B cell (primary cell): Measurements from ENCODE around the gene XPNPEP3. TPM values are rescaled to one million over a fixed set of nuclear protein-coding genes. Genes with fewer than 3 reads are reported as not detected.

Experiments used
- ATAC-seq: fragments of 200-7000 bp; cut with Tn5 transposase; one replicate; pipeline ENCODE4 v1.10.0; 2021; ENCODE audit warnings: low read depth, mild to moderate bottlenecking, moderate number of reproducible peaks, moderate library complexity
- CTCF ChIA-PET: fragments of 350-600 bp; sonication (Branson Sonifier 250); formaldehyde crosslinking; loops from one replicate; lab custom pipeline; 2021; ENCODE audit warnings: antibody characterized with exemption, inconsistent platforms; lab: Charles Lee
- POLR2A ChIA-PET: fragments of 350-600 bp; sonication (Branson Sonifier 250); formaldehyde crosslinking; loops from one replicate; lab custom pipeline; 2021; ENCODE audit warnings: antibody characterized with exemption; lab: Charles Lee
- DNase-seq: peaks from one replicate; pipeline ENCODE4 v3.0.0; 2013
- H2AFZ ChIP-seq: 2 replicates; pipeline ENCODE4 v1.6.1; 2012; ENCODE audit warnings: mild to moderate bottlenecking, low read depth, low read length; ENCODE audit not compliant: insufficient read depth, poor library complexity, severe bottlenecking
- H3K27ac ChIP-seq, 2 donors: 1 replicate in 1 of 2; 2 replicates in 1 of 2; pipeline ENCODE4 v1.5.1; 2012 to 2013; ENCODE audit warnings: low read length in 2 of 2, mild to moderate bottlenecking in 2 of 2, moderate library complexity in 1 of 2
- H3K27me3 ChIP-seq, 4 experiments: fragments of 200-600 bp in 1 of 4; sonication (generic) in 1 of 4; replicated peaks in 1 of 4; 1 replicate in 2 of 4; 2 replicates in 2 of 4; pipeline versions ENCODE4 v1.6.1 to v1.7.0; 2013 to 2016; ENCODE audit warnings: low read length in 3 of 4, mild to moderate bottlenecking in 2 of 4, mixed read lengths in 1 of 4, moderate library complexity in 1 of 4; ENCODE audit not compliant: insufficient read depth in 4 of 4, control insufficient read depth in 3 of 4; ENCODE audit errors: control extremely low read depth in 1 of 4
- H3K36me3 ChIP-seq, 2 experiments: replicated peaks in 1 of 2; 1 replicate in 1 of 2; 2 replicates in 1 of 2; pipeline versions ENCODE4 v1.6.1 to v1.7.1; 2013; ENCODE audit warnings: low read length in 1 of 2; ENCODE audit not compliant: insufficient read depth in 2 of 2, control insufficient read depth in 1 of 2; ENCODE audit errors: control extremely low read depth in 1 of 2, extremely low read depth in 1 of 2
- H3K4me1 ChIP-seq, 2 donors: fragments of 200-600 bp in 1 of 2; sonication (generic) in 1 of 2; 1 replicate in 1 of 2; 2 replicates in 1 of 2; pipeline versions ENCODE4 v1.5.1 to v1.6.1; 2013 to 2017; ENCODE audit warnings: low read length in 2 of 2; ENCODE audit not compliant: control insufficient read depth in 2 of 2, insufficient read depth in 2 of 2
- H3K4me2 ChIP-seq: replicated peaks from 2 replicates; pipeline ENCODE3; 2012; ENCODE audit warnings: mild to moderate bottlenecking, low read depth, low read length; ENCODE audit not compliant: poor library complexity, severe bottlenecking
- H3K4me3 ChIP-seq, 5 experiments: fragments of 200-600 bp in 1 of 5; sonication (generic) in 1 of 5; 1 replicate in 3 of 5; 2 replicates in 2 of 5; pipeline versions ENCODE4 v1.5.1 to v1.7.0; 2011 to 2016; ENCODE audit warnings: low read length in 4 of 5, mild to moderate bottlenecking in 4 of 5, low read depth in 2 of 5, control low read depth in 1 of 5, moderate library complexity in 1 of 5; ENCODE audit not compliant: insufficient read depth in 1 of 5; ENCODE audit errors: control extremely low read depth in 1 of 5, extremely low read depth in 1 of 5
- H3K79me2 ChIP-seq: fragments of 200-600 bp; sonication (generic); one replicate; pipeline ENCODE4 v1.6.0; 2016; ENCODE audit warnings: low read length; ENCODE audit not compliant: control insufficient read depth, insufficient read depth
- H3K9ac ChIP-seq: fragments of 200-600 bp; sonication (generic); 2 replicates; pipeline ENCODE4 v1.6.1; 2017; ENCODE audit warnings: mild to moderate bottlenecking, low read length, moderate library complexity
- H3K9me3 ChIP-seq, 3 donors: one replicate each; pipeline versions ENCODE4 v1.6.1 to v1.7.1; 2013; ENCODE audit warnings: low read length in 2 of 3; ENCODE audit not compliant: control insufficient read depth in 2 of 3, insufficient read depth in 1 of 3; ENCODE audit errors: control extremely low read depth in 1 of 3
- H4K20me1 ChIP-seq: 2 replicates; pipeline ENCODE4 v1.6.0; 2012; ENCODE audit warnings: mild to moderate bottlenecking, low read length; ENCODE audit not compliant: insufficient read depth, control insufficient read depth, poor library complexity, severe bottlenecking
- H3K27ac Mint-ChIP-seq: one replicate; pipeline ENCODE4 v1.8.0; 2021; ENCODE audit warnings: mixed read lengths
- H3K27me3 Mint-ChIP-seq: one replicate; pipeline ENCODE4 v1.8.0; 2021; ENCODE audit warnings: mixed read lengths
- H3K4me1 Mint-ChIP-seq: one replicate; pipeline ENCODE4 v1.8.0; 2021; ENCODE audit warnings: mixed read lengths
- H3K4me3 Mint-ChIP-seq: one replicate; pipeline ENCODE4 v1.8.0; 2021; ENCODE audit warnings: mixed read lengths
- H3K9me3 Mint-ChIP-seq: one replicate; pipeline ENCODE4 v1.8.0; 2022; ENCODE audit warnings: mixed read lengths; ENCODE audit not compliant: insufficient read depth
- EZH2 ChIP-seq: IDR thresholded peaks from 2 replicates; pipeline ENCODE4 v1.6.1; 2012; ENCODE audit warnings: borderline replicate concordance, low read depth, mild to moderate bottlenecking, moderate library complexity, low read length; ENCODE audit not compliant: insufficient read depth, poor library complexity, severe bottlenecking
- WGBS: methylation state at CpG from one replicate; pipeline ENCODE4 v1.1.5; 2013; ENCODE audit warnings: missing lambda C conversion rate; ENCODE audit not compliant: insufficient coverage; 5-methylcytosine and 5-hydroxymethylcytosine counted together
- intact Hi-C: fragments of 100-400 bp; cut with micrococcal nuclease; formaldehyde crosslinking; loops from one replicate; pipeline ENCODE4 v1.10.0; 2022
- polyA plus RNA-seq: library from polyadenylated mRNA; depleted of rRNA; stranded (reverse); fragments of >200 nt; gene quantifications from 2 replicates; pipeline ENCODE4 v1.2.3, GENCODE V29; 2012
- total RNA-seq, 2 donors: library from RNA; stranded (reverse); fragments of 120-200 nt in 1 of 2; gene quantifications; 1 replicate in 1 of 2; 2 replicates in 1 of 2; pipeline versions ENCODE4 v1.2.3 to v1.2.4, GENCODE V29; 2013 to 2022
- TF ChIP-seq, protein P1 (sequence below): fragments of 200-600 bp; IDR thresholded peaks from one replicate; pipeline ENCODE4 v1.8.0; 2022; ENCODE audit warnings: antibody characterized with exemption, mild to moderate bottlenecking

Gene XPNPEP3
- total and polyA plus RNA-seq, 2 donors (not counting 1 experiment from before 2014, with no cell fraction given), result 7.9 to 18.9 TPM

- no peak for ATAC-seq
- intact Hi-C loops, result no loop called here
- Mint-ChIP-seq H3K4me3 (no peak overlapping the region), H3K27ac (no peak overlapping the region), H3K9me3 (no peaks in the 10 kb centered on the region), H3K4me1 (peaks cover 4% of the 10 kb centered on the region), H3K27me3 (no peaks in the 10 kb centered on the region)
- no peak for DNase-seq
- Histone ChIP-seq H3K27me3 (no peaks in the 10 kb centered on the region), H2AFZ (no peak overlapping the region), H3K4me2 (no peak overlapping the region), H3K4me3 (no peak overlapping the region), H3K9me3 (no peaks in the 10 kb centered on the region), H3K79me2 (no peaks in the 10 kb centered on the region), H3K27ac (no peak overlapping the region), H3K9ac (no peak overlapping the region), H3K36me3 (peaks cover 7 to 23% of the 10 kb centered on the region in 2 experiments), H3K4me1 (peaks cover 4 to 5% of the 10 kb centered on the region in 2 donors), H4K20me1 (no peaks in the 10 kb centered on the region)
- POLR2A ChIA-PET, result no interaction called here
- 100% methylated on average over 4 of the region's 5 CpGs for WGBS
- CTCF ChIA-PET, result no interaction called here
- TF ChIP-seq, protein P1, sequence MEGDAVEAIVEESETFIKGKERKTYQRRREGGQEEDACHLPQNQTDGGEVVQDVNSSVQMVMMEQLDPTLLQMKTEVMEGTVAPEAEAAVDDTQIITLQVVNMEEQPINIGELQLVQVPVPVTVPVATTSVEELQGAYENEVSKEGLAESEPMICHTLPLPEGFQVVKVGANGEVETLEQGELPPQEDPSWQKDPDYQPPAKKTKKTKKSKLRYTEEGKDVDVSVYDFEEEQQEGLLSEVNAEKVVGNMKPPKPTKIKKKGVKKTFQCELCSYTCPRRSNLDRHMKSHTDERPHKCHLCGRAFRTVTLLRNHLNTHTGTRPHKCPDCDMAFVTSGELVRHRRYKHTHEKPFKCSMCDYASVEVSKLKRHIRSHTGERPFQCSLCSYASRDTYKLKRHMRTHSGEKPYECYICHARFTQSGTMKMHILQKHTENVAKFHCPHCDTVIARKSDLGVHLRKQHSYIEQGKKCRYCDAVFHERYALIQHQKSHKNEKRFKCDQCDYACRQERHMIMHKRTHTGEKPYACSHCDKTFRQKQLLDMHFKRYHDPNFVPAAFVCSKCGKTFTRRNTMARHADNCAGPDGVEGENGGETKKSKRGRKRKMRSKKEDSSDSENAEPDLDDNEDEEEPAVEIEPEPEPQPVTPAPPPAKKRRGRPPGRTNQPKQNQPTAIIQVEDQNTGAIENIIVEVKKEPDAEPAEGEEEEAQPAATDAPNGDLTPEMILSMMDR, result no peak
- no peak for TF ChIP-seq EZH2
Observed at GRCh38 chr22:40919446-40919845, 62.5 kb downstream of the XPNPEP3 start.

DNA sequence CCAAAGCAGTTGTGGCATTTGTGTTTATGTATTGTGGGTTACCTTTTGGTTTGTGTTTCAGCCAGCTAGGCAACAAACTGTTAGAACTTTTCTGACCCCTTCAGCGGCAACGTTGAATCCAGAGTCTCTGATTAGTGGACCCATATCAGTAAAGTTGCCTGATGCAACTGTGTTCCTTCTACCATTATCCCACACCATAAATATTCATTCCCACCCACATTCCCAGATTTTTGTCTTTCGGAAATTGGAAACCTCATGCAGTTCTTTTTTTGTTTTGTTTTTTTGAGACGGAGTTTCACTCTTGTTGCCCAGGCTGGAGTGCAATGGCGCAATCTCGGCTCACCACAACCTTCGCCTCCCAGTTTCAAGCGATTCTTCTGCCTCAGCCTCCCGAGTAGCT lies 63.6 kb downstream of the XPNPEP3 start:
- Histone ChIP-seq H3K27me3 (no peaks in the 10 kb centered on the region), H3K27ac (no peak overlapping the region), H3K36me3 (peaks cover 10 to 24% of the 10 kb centered on the region in 2 experiments), H3K4me3 (no peak overlapping the region), H3K4me1 (peaks cover 4 to 5% of the 10 kb centered on the region in 2 donors), H4K20me1 (no peaks in the 10 kb centered on the region), H3K9me3 (no peaks in the 10 kb centered on the region), H3K4me2 (no peak overlapping the region), H3K9ac (no peak overlapping the region), H3K79me2 (no peaks in the 10 kb centered on the region), H2AFZ (no peak overlapping the region)
- Mint-ChIP-seq H3K4me3 (no peak overlapping the region), H3K27me3 (no peaks in the 10 kb centered on the region), H3K4me1 (peaks cover 4% of the 10 kb centered on the region), H3K9me3 (no peaks in the 10 kb centered on the region), H3K27ac (no peak overlapping the region)
- ATAC-seq (no peak), DNase-seq (no peak)
- TF ChIP-seq EZH2, result no peak
- TF ChIP-seq, protein P1, result no peak
- POLR2A ChIA-PET, result no interaction called here
- WGBS, result 92% methylated on average over 8 of the region's 9 CpGs
- CTCF ChIA-PET, result interaction anchor here (1.3 to 3.4 kb wide), 2 partner anchors 16 to 22 kb away, joined by 3 to 65 read pairs; no protein-coding TSS in a partner anchor
- intact Hi-C loops, result loop anchor here (5.0 kb wide), 1 partner anchor 202 kb away; no protein-coding TSS in a partner anchor
